Endothelial cell (in vitro differentiated cells): ENCODE data around the gene CADPS. TPM values are rescaled to one million over a fixed set of nuclear protein-coding genes. Genes with fewer than 3 reads are reported as not detected.

Experiments used
- DNase-seq: peaks from one replicate; pipeline ENCODE4 v3.0.0; 2021; ENCODE audit warnings: low spot score
- H3K27ac Mint-ChIP-seq: one replicate; pipeline ENCODE4 v1.8.0; 2021; ENCODE audit warnings: mixed read lengths, inconsistent platforms; ENCODE audit not compliant: unreplicated experiment
- H3K27me3 Mint-ChIP-seq: one replicate; pipeline ENCODE4 v1.8.0; 2021; ENCODE audit warnings: mild to moderate bottlenecking, moderate library complexity, mixed read lengths, inconsistent platforms; ENCODE audit not compliant: unreplicated experiment
- H3K36me3 Mint-ChIP-seq: one replicate; pipeline ENCODE4 v1.8.0; 2021; ENCODE audit warnings: mild to moderate bottlenecking, low read depth, mixed read lengths, inconsistent platforms; ENCODE audit not compliant: unreplicated experiment
- H3K4me1 Mint-ChIP-seq: one replicate; pipeline ENCODE4 v1.8.0; 2021; ENCODE audit warnings: mild to moderate bottlenecking, mixed read lengths, inconsistent platforms; ENCODE audit not compliant: unreplicated experiment
- H3K4me3 Mint-ChIP-seq: one replicate; pipeline ENCODE4 v1.8.0; 2021; ENCODE audit warnings: mild to moderate bottlenecking, mixed read lengths, inconsistent platforms; ENCODE audit not compliant: unreplicated experiment
- H3K9me3 Mint-ChIP-seq: one replicate; pipeline ENCODE4 v1.8.0; 2021; ENCODE audit warnings: mixed read lengths, inconsistent platforms; ENCODE audit not compliant: unreplicated experiment
- CTCF ChIP-seq: fragments of 200-600 bp; sonication (generic); IDR thresholded peaks from one replicate; pipeline ENCODE4 v1.5.0; 2021; ENCODE audit warnings: antibody characterized with exemption; ENCODE audit not compliant: unreplicated experiment
- total RNA-seq: library from RNA; stranded (reverse); fragmentation: NEBNext Ultra II Directional; extraction: Animal tissue kit (Norgen Biotek cat#: 25700); gene quantifications from one replicate; pipeline ENCODE4 v1.2.1, GENCODE V29; 2021; ENCODE audit not compliant: unreplicated experiment

The CADPS gene
- total RNA-seq, 1 donor from 2014 or later: 0.26 TPM

GRCh38 chr3:62587579-62588031 lies 287.6 kb downstream of the CADPS start:
- no peak for DNase-seq
- H3K27ac Mint-ChIP-seq: no peak overlapping the region

GRCh38 chr3:62587169-62587568 lies 288.0 kb downstream of the CADPS start:
- no peak for DNase-seq
- no peak for TF ChIP-seq CTCF
- no peak overlapping the region for H3K27ac Mint-ChIP-seq

More at GRCh38 chr3:62587579-62588031, 287.6 kb downstream of the CADPS start:
- Mint-ChIP-seq H3K4me1 (no peaks in the 10 kb centered on the region), H3K9me3 (no peaks in the 10 kb centered on the region), H3K36me3 (no peaks in the 10 kb centered on the region), H3K27me3 (no peaks in the 10 kb centered on the region), H3K4me3 (no peak overlapping the region)
- TF ChIP-seq CTCF: no peak

GRCh38 chr3:62586356-62586755 lies 288.9 kb downstream of the CADPS start:
- DNase-seq: no peak
- no peak overlapping the region for H3K27ac Mint-ChIP-seq
- H3K27me3 Mint-ChIP-seq: no peaks in the 10 kb centered on the region
- H3K4me3 Mint-ChIP-seq: no peak overlapping the region
- no peak for TF ChIP-seq CTCF
- H3K36me3 Mint-ChIP-seq: no peaks in the 10 kb centered on the region
- no peaks in the 10 kb centered on the region for H3K4me1 Mint-ChIP-seq
- H3K9me3 Mint-ChIP-seq: no peaks in the 10 kb centered on the region

More at GRCh38 chr3:62587169-62587568, 288.0 kb downstream of the CADPS start:
- no peaks in the 10 kb centered on the region for H3K27me3 Mint-ChIP-seq
- H3K4me3 Mint-ChIP-seq: no peak overlapping the region
- H3K4me1 Mint-ChIP-seq: no peaks in the 10 kb centered on the region
- H3K36me3 Mint-ChIP-seq: no peaks in the 10 kb centered on the region
- H3K9me3 Mint-ChIP-seq: no peaks in the 10 kb centered on the region

- no peak overlapping the region for H3K4me3 Mint-ChIP-seq
- H3K4me1 Mint-ChIP-seq: no peaks in the 10 kb centered on the region
- DNase-seq: no peak
- no peak for TF ChIP-seq CTCF
- H3K9me3 Mint-ChIP-seq: no peaks in the 10 kb centered on the region
- H3K27ac Mint-ChIP-seq: no peak overlapping the region
- no peaks in the 10 kb centered on the region for H3K27me3 Mint-ChIP-seq
- no peaks in the 10 kb centered on the region for H3K36me3 Mint-ChIP-seq
Measured at GRCh38 chr3:62585861-62586260, 289.4 kb downstream of the CADPS start.

- TF ChIP-seq CTCF: no peak
- Mint-ChIP-seq H3K4me3 (no peak overlapping the region), H3K36me3 (no peaks in the 10 kb centered on the region), H3K27ac (no peak overlapping the region), H3K27me3 (no peaks in the 10 kb centered on the region), H3K9me3 (peaks cover 1% of the 10 kb centered on the region), H3K4me1 (no peaks in the 10 kb centered on the region)
- DNase-seq: no peak
Measured at GRCh38 chr3:62584636-62585035, 290.6 kb downstream of the CADPS start.
